Subcutaneous adipose tissue (tissue), 4 donors: ENCODE results near the gene PARPBP. TPM values are rescaled to one million over a fixed set of nuclear protein-coding genes. Genes with fewer than 3 reads are reported as not detected.

Experiments
- CTCF ChIP-seq: fragments of 450-650 bp; IDR thresholded peaks from one replicate; pipeline ENCODE4 v1.5.1; 2016; ENCODE audit warnings: low read depth, mild to moderate bottlenecking, control low read depth, antibody characterized with exemption, moderate library complexity
- total RNA-seq, 4 donors: library from RNA; depleted of rRNA; stranded (reverse); fragments of >200 nt; gene quantifications; one replicate each; pipeline ENCODE4 v1.1.0, GENCODE V29; 2016

Gene PARPBP
- total RNA-seq, 4 donors from 2014 or later: 2.1 to 3.9 (median 3.0) TPM

- TF ChIP-seq CTCF: no peak
These were observed 48.0 kb downstream of the PARPBP start for GRCh38 chr12:102167821-102168604.

- no peak for TF ChIP-seq CTCF
These were observed 50.1 kb downstream of the PARPBP start for GRCh38 chr12:102169922-102170621.

- TF ChIP-seq CTCF: no peak
These were observed 52.0 kb downstream of the PARPBP start for GRCh38 chr12:102171951-102172350.

GRCh38 chr12:102172436-102172835, 52.5 kb downstream of the PARPBP start:
- no peak for TF ChIP-seq CTCF

GRCh38 chr12:102174117-102174516, 54.1 kb downstream of the PARPBP start:
- no peak for TF ChIP-seq CTCF

GRCh38 chr12:102174761-102175160, 54.8 kb downstream of the PARPBP start:
- no peak for TF ChIP-seq CTCF

- TF ChIP-seq CTCF: no peak
These were observed 62.7 kb downstream of the PARPBP start for GRCh38 chr12:102182635-102183034.
